Hippocampal formation (tissue), 2 donors: Measurements from ENCODE around the gene SLC40A1.

Source experiments
- DNase-seq, 2 donors: peaks; one replicate each; lab custom pipeline; 2025; lab: John Stamatoyannopoulos, UW

The SLC40A1 gene

GRCh38 chr2:189566046-189566445 is 14.5 kb downstream of the SLC40A1 start:
- DNase-seq: no peak

GRCh38 chr2:189561371-189562038 is 19.1 kb downstream of the SLC40A1 start:
- DNase-seq: no peak

GRCh38 chr2:189560273-189560586 is 20.4 kb downstream of the SLC40A1 start:
- DNase-seq: no peak

DNA sequence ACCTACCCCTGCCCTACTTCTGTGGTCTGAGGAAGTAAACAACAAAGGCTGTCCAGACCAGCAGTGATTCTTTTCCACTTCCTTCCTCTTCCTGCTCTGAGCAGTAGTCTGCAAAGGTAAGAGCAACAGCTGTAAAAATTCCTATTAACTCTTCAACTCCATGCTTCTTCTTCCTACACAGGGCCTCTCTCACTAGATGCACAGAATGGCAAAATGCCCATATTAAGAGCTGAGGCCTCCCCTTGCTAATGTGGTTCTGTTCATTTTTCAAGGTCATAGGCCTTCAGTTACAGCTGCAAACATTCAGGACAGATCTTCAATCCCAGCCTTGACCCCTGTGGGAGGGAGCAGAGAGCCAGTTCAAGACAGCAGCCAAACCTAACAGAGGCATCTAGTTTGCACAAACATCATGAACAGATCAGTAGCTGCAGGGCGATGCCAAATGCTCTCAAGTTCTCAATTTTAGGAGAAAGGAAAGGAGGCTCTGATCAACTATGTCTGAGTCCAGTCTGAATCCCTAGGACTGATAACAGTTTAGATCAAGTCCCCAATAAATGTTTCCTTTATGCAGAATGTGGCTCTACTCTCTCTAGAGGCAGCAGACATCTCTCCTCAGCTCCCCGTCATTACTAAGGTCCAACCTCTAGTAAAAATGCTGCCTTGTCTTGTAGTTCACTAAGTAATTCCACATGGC is 20.9 kb downstream of the SLC40A1 start:
- DNase-seq: no peak

DNA sequence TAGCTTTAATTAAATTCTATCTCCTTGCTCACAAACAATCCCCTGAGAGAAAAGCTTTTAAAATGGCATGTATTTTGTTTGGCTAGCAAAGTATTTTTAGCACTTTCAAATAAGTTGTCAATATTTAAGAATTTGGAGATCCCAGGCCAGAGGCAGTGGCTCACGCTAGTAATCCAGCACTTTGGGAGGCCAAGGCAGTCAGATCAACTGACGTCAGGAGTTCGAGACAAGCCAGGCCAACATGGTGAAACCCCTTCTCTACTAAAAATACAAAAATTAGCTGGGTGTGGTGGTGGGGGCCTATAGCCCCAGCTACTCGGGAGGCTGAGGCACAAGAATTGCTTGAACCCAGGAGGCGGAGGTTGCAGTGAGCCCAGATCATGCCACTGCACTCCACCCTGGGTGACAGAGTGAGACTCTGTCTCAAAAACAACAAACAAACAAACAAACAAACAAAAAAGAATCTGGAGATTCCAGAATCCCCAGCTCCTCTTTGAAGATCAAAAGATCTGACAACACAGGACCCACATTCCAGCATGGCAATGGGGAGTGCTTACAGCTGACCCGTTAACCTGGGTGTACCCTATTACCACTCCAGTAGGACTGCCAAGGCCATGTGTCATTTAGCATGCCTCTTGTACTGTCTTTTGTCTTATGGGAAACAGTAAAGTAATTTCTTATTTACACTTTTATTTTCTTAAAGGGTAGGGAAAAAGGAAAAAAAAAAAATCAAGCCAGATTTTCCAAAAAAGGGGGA is 21.9 kb downstream of the SLC40A1 start:
- DNase-seq: no peak

- no peak for DNase-seq
Observed at GRCh38 chr2:189557373-189557772, 23.2 kb downstream of the SLC40A1 start.

- no peak for DNase-seq
Observed at GRCh38 chr2:189556526-189556925, 24.1 kb downstream of the SLC40A1 start.

GRCh38 chr2:189555232-189555631 is 25.4 kb downstream of the SLC40A1 start:
- no peak for DNase-seq

DNA sequence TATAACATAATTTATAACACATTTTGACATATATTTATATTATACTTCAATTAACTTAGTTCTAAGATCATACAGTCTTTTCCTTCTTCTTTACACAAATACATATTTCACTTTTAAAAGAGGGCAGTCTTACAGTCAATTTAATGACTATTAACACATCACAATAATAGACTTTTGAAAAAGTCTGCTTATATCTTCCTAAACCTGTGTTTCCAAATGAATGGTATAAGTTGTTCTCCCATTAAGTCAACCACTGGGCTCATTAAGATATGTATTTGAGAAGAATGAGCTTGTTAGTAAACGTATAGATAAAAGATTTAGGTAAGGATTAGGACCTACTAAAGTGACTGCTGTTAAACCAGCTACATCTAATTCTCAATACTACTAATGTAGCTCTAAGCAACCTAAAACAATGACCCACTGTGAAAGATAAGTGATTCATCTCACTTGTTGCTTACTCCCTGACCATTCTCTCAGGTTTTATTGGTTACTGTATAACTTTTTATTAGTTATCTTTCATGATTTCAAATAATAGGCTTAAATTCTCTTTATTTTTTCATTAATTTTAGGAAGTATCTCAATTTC is 27.0 kb downstream of the SLC40A1 start:
- DNase-seq: no peak

GRCh38 chr2:189552991-189553404 is 27.6 kb downstream of the SLC40A1 start:
- no peak for DNase-seq

GRCh38 chr2:189552334-189552990 is 28.1 kb downstream of the SLC40A1 start:
- DNase-seq: no peak

DNA sequence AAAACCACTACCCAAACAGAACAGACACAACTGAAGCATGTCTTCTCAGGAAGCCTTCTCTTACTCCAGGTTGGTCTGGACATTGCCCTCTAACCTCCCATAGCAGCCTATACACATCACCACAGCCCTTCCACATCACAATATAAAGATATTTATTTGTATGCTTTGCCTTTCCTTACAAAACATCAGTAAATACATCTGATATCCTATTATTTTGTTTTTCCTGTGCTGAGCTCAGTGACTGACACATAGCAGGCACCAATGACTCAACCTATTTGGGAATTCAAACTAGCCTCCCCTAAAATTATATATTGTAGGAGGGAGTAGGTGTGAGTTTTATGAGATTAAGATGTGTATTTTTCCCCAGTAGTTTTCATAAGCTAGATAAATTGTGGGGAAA is 28.8 kb downstream of the SLC40A1 start:
- no peak for DNase-seq

GRCh38 chr2:189549449-189549832 is 31.1 kb downstream of the SLC40A1 start:
- DNase-seq: no peak

GRCh38 chr2:189548666-189549448 is 31.7 kb downstream of the SLC40A1 start:
- no peak for DNase-seq

- DNase-seq: no peak
Observed at GRCh38 chr2:189545418-189545817, 35.2 kb downstream of the SLC40A1 start.

- no peak for DNase-seq
Observed at GRCh38 chr2:189544318-189545042, 36.1 kb downstream of the SLC40A1 start.

GRCh38 chr2:189543367-189543766 is 37.2 kb downstream of the SLC40A1 start:
- DNase-seq: no peak

DNA sequence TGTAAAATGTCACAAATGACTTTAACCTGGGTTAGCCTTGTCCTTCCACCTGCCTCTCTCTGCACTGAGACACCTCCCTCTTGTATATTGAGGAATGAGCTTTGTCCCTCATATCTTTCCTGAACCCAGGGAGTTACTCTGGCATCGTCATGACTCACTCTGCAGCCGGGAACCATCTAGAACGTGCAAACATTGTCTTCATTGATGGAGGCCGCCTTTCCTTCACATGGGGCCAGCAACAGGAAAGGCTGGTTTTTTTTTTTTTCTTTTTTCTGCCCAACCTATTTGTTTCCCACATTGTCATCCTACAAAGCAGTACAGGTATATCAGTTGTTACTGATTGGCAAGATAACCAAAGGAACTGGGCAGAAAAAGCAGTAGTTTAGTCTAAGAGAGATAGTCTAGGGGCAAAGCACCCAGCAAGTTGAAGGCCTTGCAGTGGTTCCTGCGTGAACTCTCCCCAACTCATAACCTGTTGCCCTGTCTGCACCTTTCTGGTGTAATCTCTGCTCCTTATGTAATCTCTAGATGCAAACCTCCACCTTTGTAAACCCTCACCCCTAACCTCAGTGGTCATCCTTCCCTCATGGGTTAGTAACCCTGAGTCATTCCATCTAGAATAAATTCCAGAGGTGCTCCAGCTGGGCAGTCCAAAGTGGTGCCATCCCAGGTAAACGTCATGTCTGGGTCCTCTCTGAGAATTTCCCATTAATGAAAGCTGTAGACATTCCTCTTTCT is 38.3 kb downstream of the SLC40A1 start:
- no peak for DNase-seq

DNA sequence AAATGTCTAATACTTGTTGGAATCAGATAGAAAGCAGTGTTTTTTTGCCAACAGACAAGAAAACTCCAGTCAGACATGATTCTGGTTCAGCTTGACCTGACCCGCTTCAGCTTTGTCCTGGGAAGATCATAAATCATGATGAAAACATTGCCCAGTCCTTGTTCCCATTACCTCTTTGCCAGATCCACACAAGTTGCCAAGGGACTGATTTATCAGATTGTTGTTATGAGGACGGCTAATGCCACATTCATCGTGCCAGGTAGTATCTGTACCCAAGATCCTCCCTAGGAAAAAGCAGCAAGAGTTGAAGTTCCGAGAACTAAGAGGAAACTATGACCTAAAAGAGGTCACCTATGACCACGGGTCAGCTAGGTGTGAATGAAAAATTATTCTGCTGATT is 39.0 kb downstream of the SLC40A1 start:
- no peak for DNase-seq

GRCh38 chr2:189540551-189540950 is 40.0 kb downstream of the SLC40A1 start:
- DNase-seq: no peak
